H9 (cell line): ENCODE measurements around the gene PPARA. TPM values are rescaled to one million over a fixed set of nuclear protein-coding genes. Genes with fewer than 3 reads are reported as not detected.

ENCODE experiments used
- DNase-seq: peaks from one replicate; pipeline ENCODE4 v3.0.0-alpha.2; 2017
- H2AFZ ChIP-seq: one replicate; pipeline ENCODE4 v1.6.1; 2013; ENCODE audit warnings: mild to moderate bottlenecking, low read length, control low read depth, moderate library complexity
- H2AK5ac ChIP-seq: 2 replicates; pipeline ENCODE4 v1.6.1; 2013; ENCODE audit warnings: low read length, control low read depth, mixed read lengths; ENCODE audit not compliant: insufficient read length
- H2BK120ac ChIP-seq: one replicate; pipeline ENCODE4 v1.6.1; 2013; ENCODE audit warnings: low read depth, mild to moderate bottlenecking, low read length, control low read depth, inconsistent platforms; ENCODE audit not compliant: poor library complexity, severe bottlenecking
- H2BK12ac ChIP-seq: 2 replicates; pipeline ENCODE4 v1.6.1; 2013; ENCODE audit warnings: low read length, control low read depth, mixed read lengths, low read depth; ENCODE audit not compliant: insufficient read length
- H2BK15ac ChIP-seq: 2 replicates; pipeline ENCODE4 v1.6.1; 2013; ENCODE audit warnings: low read depth, low read length, control low read depth
- H2BK20ac ChIP-seq: one replicate; pipeline ENCODE4 v1.6.1; 2013; ENCODE audit warnings: low read depth, mild to moderate bottlenecking, low read length, control low read depth, inconsistent platforms; ENCODE audit not compliant: poor library complexity, severe bottlenecking
- H2BK5ac ChIP-seq: 2 replicates; pipeline ENCODE4 v1.6.1; 2013; ENCODE audit warnings: low read length, control low read depth, mixed read lengths; ENCODE audit not compliant: insufficient read length
- H3K14ac ChIP-seq: 2 replicates; pipeline ENCODE4 v1.6.1; 2013; ENCODE audit warnings: low read length, control low read depth; ENCODE audit not compliant: insufficient read depth
- H3K18ac ChIP-seq: 2 replicates; pipeline ENCODE4 v1.6.1; 2013; ENCODE audit warnings: low read depth, mild to moderate bottlenecking, mixed read lengths, low read length, control low read depth; ENCODE audit not compliant: insufficient read length
- H3K23ac ChIP-seq: 2 replicates; pipeline ENCODE4 v1.6.1; 2013; ENCODE audit warnings: low read length, control low read depth, mixed read lengths, low read depth; ENCODE audit not compliant: insufficient read length
- H3K23me2 ChIP-seq: 2 replicates; pipeline ENCODE4 v1.6.1; 2013; ENCODE audit warnings: low read depth, mild to moderate bottlenecking, mixed read lengths, low read length, control low read depth; ENCODE audit not compliant: insufficient read length, poor library complexity, severe bottlenecking
- H3K27ac ChIP-seq: 2 replicates; pipeline ENCODE4 v1.5.1; 2013; ENCODE audit warnings: low read length, control low read depth, mixed read lengths, low read depth; ENCODE audit not compliant: insufficient read length
- H3K27me3 ChIP-seq: 2 replicates; pipeline ENCODE4 v1.6.1; 2013; ENCODE audit warnings: low read length, control low read depth, inconsistent platforms; ENCODE audit not compliant: insufficient read depth
- H3K4ac ChIP-seq: 2 replicates; pipeline ENCODE4 v1.6.1; 2013; ENCODE audit warnings: low read depth, mild to moderate bottlenecking, control low read depth, inconsistent platforms, low read length, moderate library complexity
- H3K4me1 ChIP-seq: 2 replicates; pipeline ENCODE4 v1.6.1; 2013; ENCODE audit warnings: low read length, control low read depth, inconsistent platforms; ENCODE audit not compliant: insufficient read depth
- H3K4me2 ChIP-seq: 2 replicates; pipeline ENCODE4 v1.6.1; 2013; ENCODE audit warnings: low read length, control low read depth, mixed read lengths; ENCODE audit not compliant: insufficient read length, insufficient read depth
- H3K56ac ChIP-seq: 2 replicates; pipeline ENCODE4 v1.6.1; 2013; ENCODE audit warnings: low read depth, mild to moderate bottlenecking, mixed read lengths, low read length, control low read depth; ENCODE audit not compliant: insufficient read length
- H3K79me1 ChIP-seq: 2 replicates; pipeline ENCODE4 v1.6.1; 2013; ENCODE audit warnings: low read depth, mild to moderate bottlenecking, moderate library complexity, low read length, control low read depth, inconsistent platforms; ENCODE audit not compliant: insufficient read depth, poor library complexity, severe bottlenecking
- H3K79me2 ChIP-seq: 2 replicates; pipeline ENCODE4 v1.6.1; 2013; ENCODE audit warnings: low read length, control low read depth, inconsistent platforms; ENCODE audit not compliant: insufficient read depth
- H3K9ac ChIP-seq: 2 replicates; pipeline ENCODE4 v1.6.1; 2013; ENCODE audit warnings: low read length, control low read depth, mixed read lengths; ENCODE audit not compliant: insufficient read length; ENCODE audit errors: extremely low read depth
- H3K9me3 ChIP-seq: one replicate; pipeline ENCODE4 v1.6.1; 2013; ENCODE audit warnings: low read depth, low read length, inconsistent platforms; ENCODE audit not compliant: control insufficient read depth
- H3T11ph ChIP-seq: one replicate; pipeline ENCODE4 v1.6.1; 2013; ENCODE audit warnings: mild to moderate bottlenecking, low read length, control low read depth, inconsistent platforms
- H4K20me1 ChIP-seq: one replicate; pipeline ENCODE4 v1.6.1; 2013; ENCODE audit not compliant: control insufficient read depth, insufficient read length, insufficient read depth
- H4K5ac ChIP-seq: 2 replicates; pipeline ENCODE4 v1.6.1; 2013; ENCODE audit warnings: low read depth, mild to moderate bottlenecking, mixed read lengths, low read length, control low read depth; ENCODE audit not compliant: insufficient read length
- H4K8ac ChIP-seq: replicated peaks from 2 replicates; pipeline ENCODE4 v1.6.1; 2013; ENCODE audit warnings: low read length, control low read depth, mixed read lengths, low read depth; ENCODE audit not compliant: insufficient read length
- H4K91ac ChIP-seq: 2 replicates; pipeline ENCODE4 v1.6.1; 2013; ENCODE audit warnings: low read depth, mild to moderate bottlenecking, moderate library complexity, mixed read lengths, low read length, control low read depth; ENCODE audit not compliant: insufficient read length
- H3K27ac Mint-ChIP-seq, 3 experiments: 2 replicates in 2 of 3; 3 replicates in 1 of 3; pipeline ENCODE4 v1.8.0; 2020 to 2021; ENCODE audit warnings: mixed read lengths in 3 of 3, mild to moderate bottlenecking in 1 of 3, moderate library complexity in 1 of 3
- H3K27me3 Mint-ChIP-seq: 2 replicates; pipeline ENCODE4 v1.8.0; 2021; ENCODE audit warnings: low read depth, mild to moderate bottlenecking, moderate library complexity, mixed read lengths
- H3K36me3 Mint-ChIP-seq, 3 experiments: 2 replicates in 2 of 3; 3 replicates in 1 of 3; pipeline ENCODE4 v1.8.0; 2020 to 2021; ENCODE audit warnings: low read depth in 3 of 3, mixed read lengths in 3 of 3; ENCODE audit not compliant: insufficient read depth in 1 of 3
- H3K4me1 Mint-ChIP-seq, 2 experiments: 2 replicates each; pipeline ENCODE4 v1.8.0; 2020; ENCODE audit warnings: mixed read lengths in 2 of 2
- H3K4me3 Mint-ChIP-seq, 2 experiments: 2 replicates in 1 of 2; 3 replicates in 1 of 2; pipeline ENCODE4 v1.8.0; 2020 to 2021; ENCODE audit warnings: mild to moderate bottlenecking in 2 of 2, mixed read lengths in 2 of 2, moderate library complexity in 1 of 2
- H3K9me3 Mint-ChIP-seq, 2 experiments: 2 replicates in 1 of 2; 3 replicates in 1 of 2; pipeline ENCODE4 v1.8.0; 2020; ENCODE audit warnings: mild to moderate bottlenecking in 2 of 2, mixed read lengths in 2 of 2, moderate library complexity in 1 of 2
- CTCF ChIP-seq: fragments of 200-600 bp; sonication (generic); conservative IDR thresholded peaks from 3 replicates; pipeline ENCODE4 v1.8.0; 2021; ENCODE audit warnings: antibody characterized with exemption, mild to moderate bottlenecking
- WGBS: extraction: QIAGEN DNeasy Blood & Tissue Kit; methylation state at CpG from one replicate; pipeline ENCODE4 v1.1.7; 2013; ENCODE audit warnings: missing lambda C conversion rate, low lambda C conversion rate, mixed read lengths; ENCODE audit not compliant: insufficient read length; ENCODE audit errors: extremely low coverage; 5-methylcytosine and 5-hydroxymethylcytosine counted together
- total RNA-seq: library from RNA; stranded (reverse); gene quantifications from 2 replicates; pipeline ENCODE4 v1.2.1, GENCODE V29; 2021

PPARA gene
- total RNA-seq, 1 experiment from 2014 or later = 7.3 TPM

- peaks cover 10 to 18% (median 12%) of the 10 kb centered on the region in 3 experiments; a peak in 6 of 7 replicates for H3K36me3 Mint-ChIP-seq
- no peak overlapping the region for H3K4ac ChIP-seq
- H3K27me3 Mint-ChIP-seq = no peaks in the 10 kb centered on the region; the same call in 1 of the 2 replicates
Measured at GRCh38 chr22:46185283-46185682, 35.0 kb downstream of the PPARA start.

More at GRCh38 chr22:46185283-46185682, 35.0 kb downstream of the PPARA start:
- Histone ChIP-seq H3K4me1 (no peaks in the 10 kb centered on the region), H2BK15ac (no peak overlapping the region), H3T11ph (no peak overlapping the region), H2AK5ac (no peak overlapping the region), H2AFZ (no peak overlapping the region), H3K27me3 (no peaks in the 10 kb centered on the region), H4K20me1 (no peaks in the 10 kb centered on the region), H4K91ac (no peak overlapping the region), H3K79me2 (no peaks in the 10 kb centered on the region), H3K4me2 (no peak overlapping the region), H2BK12ac (no peak overlapping the region), H2BK5ac (no peak overlapping the region), H3K18ac (no peak overlapping the region), H3K79me1 (no peaks in the 10 kb centered on the region), H4K5ac (no peak overlapping the region), H3K23ac (no peak overlapping the region), H2BK120ac (no peak overlapping the region), H3K27ac (no peak overlapping the region), H3K14ac (no peak overlapping the region), H2BK20ac (no peak overlapping the region), H3K9ac (no peak overlapping the region), H3K56ac (no peak overlapping the region), H3K23me2 (no peaks in the 10 kb centered on the region), H4K8ac (no peak overlapping the region), H3K9me3 (peaks cover 16% of the 10 kb centered on the region)
- no CpG with 5 or more reads among the region's 2 CpGs for WGBS
- TF ChIP-seq CTCF = no peak
- no peak for DNase-seq
- no peak overlapping the region for H3K27ac Mint-ChIP-seq
- no peak overlapping the region for H3K4me3 Mint-ChIP-seq
- peaks cover 16 to 17% of the 10 kb centered on the region in 2 experiments for H3K9me3 Mint-ChIP-seq
- 0 out of 4 replicates have a peak, but pooled peaks cover 0 to 7% of the 10 kb centered on the region in 2 experiments for H3K4me1 Mint-ChIP-seq
